SK-N-SH treated with all-trans-retinoic acid at 6 μM for 48 hours (cell line): ENCODE data around the gene SEL1L3.

Experiments
- CREB5 ChIP-seq: fragments of 250-450 bp; sonication (Bioruptor Pico); IDR thresholded peaks from 2 replicates; pipeline ENCODE4 v1.5.1; 2020; ENCODE audit warnings: low read depth, mild to moderate bottlenecking, moderate library complexity
- CSRNP3 ChIP-seq: fragments of 250-450 bp; sonication (Bioruptor Pico); IDR thresholded peaks from 2 replicates; pipeline ENCODE4 v1.5.1; 2021; ENCODE audit warnings: mild to moderate bottlenecking, moderate library complexity
- ESRRG ChIP-seq: fragments of 250-450 bp; sonication (Bioruptor Pico); IDR thresholded peaks from 2 replicates; pipeline ENCODE4 v1.6.1; 2021; ENCODE audit warnings: mild to moderate bottlenecking
- ISL1 ChIP-seq: fragments of 250-450 bp; sonication (Bioruptor Pico); IDR thresholded peaks from 2 replicates; pipeline ENCODE4 v2.1.2; 2022; ENCODE audit warnings: mild to moderate bottlenecking, moderate library complexity
- PATZ1 ChIP-seq: fragments of 250-450 bp; sonication (Bioruptor Pico); IDR thresholded peaks from 2 replicates; pipeline ENCODE4 v1.8.0; 2020; ENCODE audit warnings: mild to moderate bottlenecking, moderate library complexity, borderline replicate concordance
- POU6F1 ChIP-seq: fragments of 250-450 bp; sonication (Bioruptor Pico); IDR thresholded peaks from 2 replicates; pipeline ENCODE4 v1.8.0; 2021; ENCODE audit warnings: low read depth, mild to moderate bottlenecking, moderate library complexity, borderline replicate concordance
- RARB ChIP-seq: fragments of 250-450 bp; sonication (Bioruptor Pico); IDR thresholded peaks from 2 replicates; pipeline ENCODE4 v1.8.0; 2021; ENCODE audit warnings: mild to moderate bottlenecking, moderate library complexity
- ZFP3 ChIP-seq: fragments of 250-450 bp; sonication (Bioruptor Pico); IDR thresholded peaks from 2 replicates; pipeline ENCODE4 v1.5.0; 2020; ENCODE audit warnings: mild to moderate bottlenecking, moderate library complexity

GRCh38 chr4:25790024-25790423 is 72.8 kb downstream of the SEL1L3 start:
- TF ChIP-seq PATZ1 (CRISPR knock-in tag) (no peak), ESRRG (CRISPR knock-in tag) (no peak), ISL1 (CRISPR knock-in tag) (no peak), RARB (CRISPR knock-in tag) (no peak), ZFP3 (CRISPR knock-in tag) (no peak), CREB5 (CRISPR knock-in tag) (no peak), CSRNP3 (no peak), POU6F1 (no peak)
